ENCODE measurements around the gene GNB5. TPM values are rescaled to one million over a fixed set of nuclear protein-coding genes. Genes with fewer than 3 reads are reported as not detected.

The GNB5 gene
- total RNA-seq, 2 experiments from 2014 or later = 35.4 to 35.5 TPM

DNA sequence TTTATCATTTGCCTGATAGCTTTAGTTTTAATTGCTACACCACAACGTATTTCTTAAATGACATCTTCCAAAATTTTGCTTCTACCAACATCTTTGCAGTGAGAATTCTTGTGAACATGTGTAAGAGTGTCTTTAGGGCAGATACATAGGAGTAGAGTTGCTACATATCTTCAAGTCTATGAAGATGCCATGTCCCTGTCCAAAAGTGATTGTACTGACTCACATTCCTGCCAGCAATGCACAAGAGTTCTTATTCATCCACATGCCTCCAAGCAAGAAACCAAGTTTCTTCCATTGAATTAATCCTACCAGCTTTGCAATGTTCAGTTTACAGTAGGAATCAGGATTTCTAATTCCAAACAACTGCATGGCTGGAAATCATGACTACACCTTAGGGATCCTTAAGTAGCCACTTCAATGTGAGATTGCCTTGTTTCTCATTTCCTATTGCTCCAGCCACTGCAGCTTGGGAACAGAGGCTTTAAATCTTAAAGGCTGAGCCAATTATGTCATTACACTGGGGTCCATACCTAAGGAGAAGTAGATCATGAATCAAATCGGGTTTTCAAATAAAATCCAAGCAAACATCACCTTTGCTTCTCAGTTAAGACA lies 123.1 kb downstream of the GNB5 start:
- peaks cover 36% of the 10 kb centered on the region for H3K36me3 Mint-ChIP-seq (ENCODE audit: low read depth)
- H3K27me3 Mint-ChIP-seq = no peaks in the 10 kb centered on the region
- CTCF ChIA-PET = interaction anchor here (3.8 kb wide), 1 partner anchor 10 kb away, joined by 28 read pairs; no protein-coding TSS in a partner anchor
- H3K4me1 Mint-ChIP-seq = peaks cover 24% of the 10 kb centered on the region
- no peak for DNase-seq
- H3K9me3 Mint-ChIP-seq = no peaks in the 10 kb centered on the region
- H3K4me3 Mint-ChIP-seq = no peak overlapping the region
- POLR2A ChIA-PET = interaction anchor here (1.0 to 1.6 kb wide), 3 partner anchors 15 to 97 kb away, joined by 3 read pairs; no protein-coding TSS in a partner anchor
- no peak overlapping the region for H3K27ac Mint-ChIP-seq

DNA sequence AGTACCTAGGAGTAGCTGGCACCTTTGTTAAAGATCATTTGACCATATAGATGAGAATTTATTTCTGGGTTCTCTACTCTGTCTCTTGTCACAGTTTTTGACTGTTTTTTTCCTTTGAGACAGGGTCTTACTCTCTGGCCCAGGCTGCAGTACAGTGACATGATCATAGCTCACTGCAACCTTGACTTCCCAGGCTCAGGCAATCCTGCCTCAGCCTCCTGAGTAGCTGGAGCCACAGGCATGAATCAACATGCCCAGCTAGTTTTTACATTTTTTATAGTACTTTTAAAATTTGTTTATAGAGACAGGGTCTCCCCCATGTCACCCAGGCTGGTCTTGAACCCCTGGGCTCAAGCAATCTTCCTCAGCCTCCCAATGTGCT lies 123.7 kb downstream of the GNB5 start:
- Mint-ChIP-seq H3K36me3 (ENCODE audit: low read depth) (peaks cover 41% of the 10 kb centered on the region), H3K9me3 (no peaks in the 10 kb centered on the region), H3K27ac (no peak overlapping the region), H3K4me3 (no peak overlapping the region), H3K27me3 (no peaks in the 10 kb centered on the region), H3K4me1 (peaks cover 24% of the 10 kb centered on the region)
- ChIA-PET CTCF (interaction anchor here (0.8 to 3.8 kb wide), 3 partner anchors 11 to 21 kb away, joined by 3 to 28 read pairs (median 6); no protein-coding TSS in a partner anchor), POLR2A (interaction anchor here (1.0 to 1.6 kb wide), 4 partner anchors 15 to 96 kb away, joined by 3 read pairs; no protein-coding TSS in a partner anchor)
- DNase-seq = no peak

- peak overlapping the region; percentile 33 for H3K27ac Mint-ChIP-seq
- ChIA-PET POLR2A (interaction anchor here (1.0 to 1.6 kb wide), 4 partner anchors 16 to 96 kb away, joined by 3 read pairs; no protein-coding TSS in a partner anchor), CTCF (interaction anchor here (0.7 to 3.8 kb wide), 7 partner anchors 11 to 72 kb away, joined by 3 to 28 read pairs (median 3); no protein-coding TSS in a partner anchor)
Measured at GRCh38 chr15:52066842-52067544, 124.2 kb downstream of the GNB5 start.

More at GRCh38 chr15:52066842-52067544, 124.2 kb downstream of the GNB5 start:
- DNase-seq = no peak
- H3K4me1 Mint-ChIP-seq = peaks cover 24% of the 10 kb centered on the region
- peaks cover 41% of the 10 kb centered on the region for H3K36me3 Mint-ChIP-seq (ENCODE audit: low read depth)
- no peaks in the 10 kb centered on the region for H3K27me3 Mint-ChIP-seq
- H3K9me3 Mint-ChIP-seq = no peaks in the 10 kb centered on the region
- H3K4me3 Mint-ChIP-seq = no peak overlapping the region

Other genes starting within 250 kb of the GNB5 start
- 10 to 100 TPM; 31.2 to 32.8 TPM for gene LEO1, start 219.6 kb downstream of the GNB5 start, total RNA-seq
- gene MAPK6, start 172.2 kb downstream of the GNB5 start, total RNA-seq = 10 to 100 TPM; 44.9 to 47.9 TPM
- gene BCL2L10, start 78.6 kb downstream of the GNB5 start, total RNA-seq = not detected
- 1 to 10 TPM; 1.3 to 1.4 TPM for gene MYO5C, start 104.4 kb upstream of the GNB5 start, total RNA-seq

Data from activated CD4-positive, alpha-beta memory T cell treated with anti-CD3 and anti-CD28 coated beads, Interleukin-2, amount 10 ng/mL, durations not matched to agents 7 days and 5 days (primary cell).